Esophagus squamous epithelium (tissue), 4 donors: ENCODE measurements around the gene ENOSF1.

Experiments
- CTCF ChIP-seq, 6 experiments: fragments of 450-650 bp in 4 of 6; fragments of 200-600 bp in 2 of 6; sonication (generic) in 2 of 6; IDR thresholded peaks; one replicate each; pipeline ENCODE4 v1.5.1; 2016 to 2019; ENCODE audit warnings: antibody characterized with exemption in 6 of 6, mild to moderate bottlenecking in 4 of 6, moderate library complexity in 4 of 6
- POLR2A ChIP-seq, 4 donors: fragments of 450-650 bp; IDR thresholded peaks; one replicate each; pipeline ENCODE4 v1.6.1; 2017; ENCODE audit warnings: antibody characterized with exemption in 4 of 4, mild to moderate bottlenecking in 4 of 4, moderate library complexity in 3 of 4

GRCh38 chr18:673769-674168, 38.7 kb downstream of the ENOSF1 start:
- TF ChIP-seq CTCF (IDR thresholded peaks at IDR 0.05) (no peak), POLR2A (IDR thresholded peaks at IDR 0.05) (no peak)
